Ascending aorta (tissue), 2 donors: ENCODE measurements around the gene TRIP10. TPM values are rescaled to one million over a fixed set of nuclear protein-coding genes. Genes with fewer than 3 reads are reported as not detected.

Experiments used
- DNase-seq, 2 donors: peaks; one replicate each; pipeline ENCODE4 v3.0.0-alpha.2; 2019; ENCODE audit warnings: low spot score in 2 of 2
- H3K27ac ChIP-seq, 2 donors: fragments of 200-600 bp; sonication (generic); one replicate each; pipeline ENCODE4 v1.5.1; 2016 to 2017; ENCODE audit warnings: mild to moderate bottlenecking in 1 of 2
- H3K27me3 ChIP-seq: fragments of 200-600 bp; sonication (generic); one replicate; pipeline ENCODE4 v1.5.1; 2017
- H3K36me3 ChIP-seq, 2 donors: fragments of 200-600 bp; sonication (generic); one replicate each; pipeline ENCODE4 v1.5.1; 2016
- H3K4me1 ChIP-seq, 2 donors: fragments of 200-600 bp; sonication (generic); one replicate each; pipeline ENCODE4 v1.5.1; 2016 to 2017; ENCODE audit warnings: mild to moderate bottlenecking in 1 of 2
- H3K4me3 ChIP-seq, 2 donors: fragments of 200-600 bp; sonication (generic); one replicate each; pipeline ENCODE4 v1.5.1; 2016 to 2017; ENCODE audit warnings: mild to moderate bottlenecking in 1 of 2
- H3K9me3 ChIP-seq, 2 donors: fragments of 200-600 bp; sonication (generic); one replicate each; pipeline ENCODE4 v1.5.1; 2016
- intact Hi-C: fragments of 100-400 bp; cut with DNase I; formaldehyde crosslinking; loops from one replicate; pipeline ENCODE4 v1.15.1; 2023
- total RNA-seq: library from RNA; depleted of rRNA; stranded (reverse); fragments of >200 nt; gene quantifications from one replicate; pipeline ENCODE4 v1.1.0, GENCODE V29; 2016
- TF ChIP-seq, protein P1 (sequence below), 3 experiments: fragments of 200-600 bp in 2 of 3; fragments of 450-650 bp in 1 of 3; sonication (generic) in 2 of 3; IDR thresholded peaks; one replicate each; pipeline ENCODE4 v1.5.1; 2016 to 2019; ENCODE audit warnings: antibody characterized with exemption in 3 of 3, mild to moderate bottlenecking in 1 of 3, moderate library complexity in 1 of 3

The TRIP10 gene
- total RNA-seq, 1 donor from 2014 or later = 109 TPM

DNA sequence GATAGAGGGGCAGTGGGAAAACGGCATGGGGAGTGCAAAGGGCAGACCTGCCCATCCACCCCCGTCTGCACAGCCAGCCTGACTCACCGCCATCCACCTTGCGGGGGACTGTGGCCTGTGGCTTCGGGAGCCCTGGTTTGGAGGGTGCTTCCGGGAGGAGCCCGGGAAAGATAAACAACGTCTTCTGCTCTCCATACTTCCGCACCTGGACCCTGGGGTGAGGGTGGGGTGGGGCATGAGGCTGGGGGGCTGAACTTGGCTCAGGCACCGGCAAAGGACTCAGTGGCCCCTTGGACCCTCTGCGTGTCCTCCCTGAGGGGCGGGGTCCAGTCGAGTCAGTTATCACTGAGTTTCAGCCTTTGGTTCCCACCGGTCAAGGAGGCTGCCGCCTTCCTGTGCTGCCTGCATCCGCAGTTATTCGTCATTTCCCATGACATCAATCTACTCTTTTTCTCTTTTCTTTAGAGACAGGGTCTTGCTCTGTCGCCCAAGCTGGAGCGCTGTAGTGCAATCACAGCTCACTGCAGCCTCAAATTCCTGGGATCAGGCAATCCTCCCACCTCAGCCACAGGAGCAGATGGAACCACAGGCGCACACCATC is 5.3 kb upstream of the TRIP10 start:
- intact Hi-C loops = loop anchor here (10.0 kb wide), 3 partner anchors 309 to 1109 kb away; partner anchors contain the start of genes KHSRP, SAFB, SAFB2 and ZNF358
- Histone ChIP-seq H3K4me3 (no peak overlapping the region), H3K27ac (no peak overlapping the region), H3K27me3 (no peaks in the 10 kb centered on the region), H3K36me3 (peaks cover 18 to 32% of the 10 kb centered on the region in 2 donors), H3K4me1 (peaks cover 3 to 22% of the 10 kb centered on the region in 2 donors), H3K9me3 (no peaks in the 10 kb centered on the region)
- TF ChIP-seq, protein P1, sequence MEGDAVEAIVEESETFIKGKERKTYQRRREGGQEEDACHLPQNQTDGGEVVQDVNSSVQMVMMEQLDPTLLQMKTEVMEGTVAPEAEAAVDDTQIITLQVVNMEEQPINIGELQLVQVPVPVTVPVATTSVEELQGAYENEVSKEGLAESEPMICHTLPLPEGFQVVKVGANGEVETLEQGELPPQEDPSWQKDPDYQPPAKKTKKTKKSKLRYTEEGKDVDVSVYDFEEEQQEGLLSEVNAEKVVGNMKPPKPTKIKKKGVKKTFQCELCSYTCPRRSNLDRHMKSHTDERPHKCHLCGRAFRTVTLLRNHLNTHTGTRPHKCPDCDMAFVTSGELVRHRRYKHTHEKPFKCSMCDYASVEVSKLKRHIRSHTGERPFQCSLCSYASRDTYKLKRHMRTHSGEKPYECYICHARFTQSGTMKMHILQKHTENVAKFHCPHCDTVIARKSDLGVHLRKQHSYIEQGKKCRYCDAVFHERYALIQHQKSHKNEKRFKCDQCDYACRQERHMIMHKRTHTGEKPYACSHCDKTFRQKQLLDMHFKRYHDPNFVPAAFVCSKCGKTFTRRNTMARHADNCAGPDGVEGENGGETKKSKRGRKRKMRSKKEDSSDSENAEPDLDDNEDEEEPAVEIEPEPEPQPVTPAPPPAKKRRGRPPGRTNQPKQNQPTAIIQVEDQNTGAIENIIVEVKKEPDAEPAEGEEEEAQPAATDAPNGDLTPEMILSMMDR (IDR thresholded peaks at IDR 0.05) = no peak
- no peak for DNase-seq

DNA sequence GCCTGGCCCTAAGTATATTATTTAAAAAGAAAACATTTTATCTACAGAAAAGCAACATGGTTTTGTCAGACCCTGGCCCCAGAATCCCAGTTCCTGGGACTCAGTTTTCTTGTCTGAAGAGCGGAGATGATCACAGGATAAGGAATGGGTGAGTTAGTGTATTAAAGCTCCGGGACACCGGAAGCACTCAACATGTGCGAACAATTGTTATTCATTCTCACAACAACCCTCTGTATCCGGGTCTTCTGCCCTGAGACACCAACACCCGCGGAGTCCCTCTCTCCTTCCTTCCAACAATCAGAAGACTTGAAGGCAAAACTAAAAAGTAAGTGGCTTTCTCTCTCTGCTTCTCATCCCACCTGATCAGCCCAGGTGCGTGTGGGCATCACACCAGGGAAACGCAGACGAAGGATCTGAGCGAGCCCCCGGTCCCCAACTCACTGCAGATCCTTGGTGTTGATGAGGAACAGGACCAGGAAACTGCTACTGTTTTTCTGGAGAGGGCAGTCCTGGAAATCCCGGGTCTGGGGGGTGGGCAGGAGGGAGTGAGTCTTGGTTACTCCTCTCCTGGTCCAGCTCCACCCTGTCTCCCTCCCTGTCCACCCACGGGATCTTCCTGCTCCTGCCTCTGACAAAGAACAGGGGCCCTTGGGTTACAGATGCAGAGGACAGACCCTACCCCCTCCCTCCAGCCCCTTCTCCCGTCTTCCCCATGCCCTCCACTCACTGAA is 4.1 kb upstream of the TRIP10 start:
- TF ChIP-seq, protein P1 (IDR thresholded peaks at IDR 0.05) = no peak
- intact Hi-C loops = loop anchor here (5.0 to 10.0 kb wide), 5 partner anchors 218 to 1111 kb away; partner anchors contain the start of genes KHSRP, SAFB, SAFB2 and ZNF358
- peaks cover 18 to 32% of the 10 kb centered on the region in 2 donors for H3K36me3 ChIP-seq
- peak overlapping the region in 1 of 2 donors; percentile 97 for H3K27ac ChIP-seq
- H3K4me3 ChIP-seq = no peak overlapping the region
- peaks cover 3 to 22% of the 10 kb centered on the region in 2 donors for H3K4me1 ChIP-seq
- DNase-seq = no peak
- no peaks in the 10 kb centered on the region for H3K27me3 ChIP-seq
- no peaks in the 10 kb centered on the region for H3K9me3 ChIP-seq

DNA sequence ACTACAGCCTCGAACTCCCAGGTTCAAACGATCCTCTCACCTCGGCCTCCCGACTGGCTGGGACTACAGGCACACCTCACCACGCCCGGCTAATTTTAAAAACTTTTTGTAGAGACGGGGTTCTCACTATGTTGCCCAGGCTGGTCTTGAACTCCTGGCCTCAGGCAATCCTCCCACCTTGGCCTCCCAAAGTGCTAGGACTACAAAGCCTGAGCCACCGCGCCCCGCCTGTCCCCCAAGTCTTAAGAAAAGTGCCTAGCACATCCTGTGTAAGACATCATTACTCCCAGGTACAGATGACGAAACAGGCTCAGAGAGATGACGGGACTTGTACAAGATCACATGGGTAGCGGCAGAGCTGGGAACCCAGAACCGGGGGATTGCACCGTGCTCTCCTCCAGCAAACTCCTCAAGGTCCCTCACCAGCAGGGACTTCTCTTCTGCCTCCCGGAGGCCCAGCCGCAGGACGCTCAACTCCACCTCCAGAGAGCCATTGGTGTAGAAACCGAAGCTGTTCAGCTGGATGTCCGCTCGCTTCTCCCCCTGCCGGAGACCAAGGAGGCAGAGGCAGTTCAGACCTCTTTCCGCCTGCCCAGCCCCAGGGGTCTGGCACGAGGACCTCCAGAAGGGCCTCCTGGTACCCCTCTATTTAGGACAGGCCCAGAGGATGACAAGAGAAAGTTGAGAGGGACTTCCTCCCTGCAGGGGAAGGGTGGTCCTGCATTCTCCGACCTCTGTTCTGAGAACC is 3.1 kb upstream of the TRIP10 start:
- intact Hi-C loops = loop anchor here (2.0 to 10.0 kb wide), 7 partner anchors 219 to 1112 kb away; partner anchors contain the start of genes KHSRP, PET100, SAFB and SAFB2

DNA sequence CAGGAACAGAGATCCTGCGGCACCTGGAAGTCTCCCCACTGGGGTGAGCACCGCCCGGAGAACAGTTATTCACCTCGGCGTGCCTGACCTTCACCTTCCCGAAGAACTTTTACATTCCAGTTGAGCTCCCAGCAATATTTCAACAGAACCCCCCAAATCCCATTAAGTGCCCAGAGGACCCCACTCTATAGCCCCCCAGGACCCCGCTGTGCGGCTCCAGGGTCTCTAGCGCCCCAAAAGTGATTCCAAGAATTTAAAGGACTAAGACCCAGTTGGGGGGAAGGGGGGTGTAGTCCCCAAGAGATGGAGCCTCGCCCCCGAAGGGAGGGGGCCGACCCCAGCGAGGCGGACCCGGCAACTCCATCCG is 2.6 kb upstream of the TRIP10 start:
- DNase-seq = no peak
- H3K9me3 ChIP-seq = no peaks in the 10 kb centered on the region
- H3K27ac ChIP-seq = peak overlapping the region; percentile 83 to 97
- TF ChIP-seq, protein P1 (IDR thresholded peaks at IDR 0.05) = peak in 1 of 3 experiments; percentile 12
- H3K36me3 ChIP-seq = peaks cover 9 to 19% of the 10 kb centered on the region in 2 donors
- intact Hi-C loops = loop anchor here (1.0 to 10.0 kb wide), 10 partner anchors 16 to 1112 kb away; partner anchors contain the start of genes ALKBH7, KHSRP, PET100 and SAFB
- peak overlapping the region; percentile 72 to 87 for H3K4me3 ChIP-seq
- H3K27me3 ChIP-seq = no peaks in the 10 kb centered on the region
- H3K4me1 ChIP-seq = peaks cover 3 to 26% of the 10 kb centered on the region in 2 donors

More for the DNA sequence above, 3.1 kb upstream of the TRIP10 start:
- Histone ChIP-seq H3K27me3 (no peaks in the 10 kb centered on the region), H3K4me3 (peak overlapping the region; percentile 72 to 87), H3K36me3 (peaks cover 14 to 25% of the 10 kb centered on the region in 2 donors), H3K27ac (peak overlapping the region; percentile 83 to 97), H3K9me3 (no peaks in the 10 kb centered on the region), H3K4me1 (peaks cover 3 to 22% of the 10 kb centered on the region in 2 donors)
- peak in 1 of 2 donors; percentile 87 for DNase-seq
- TF ChIP-seq, protein P1 (IDR thresholded peaks at IDR 0.05) = peak; percentile 50 to 62 (median 52)

DNA sequence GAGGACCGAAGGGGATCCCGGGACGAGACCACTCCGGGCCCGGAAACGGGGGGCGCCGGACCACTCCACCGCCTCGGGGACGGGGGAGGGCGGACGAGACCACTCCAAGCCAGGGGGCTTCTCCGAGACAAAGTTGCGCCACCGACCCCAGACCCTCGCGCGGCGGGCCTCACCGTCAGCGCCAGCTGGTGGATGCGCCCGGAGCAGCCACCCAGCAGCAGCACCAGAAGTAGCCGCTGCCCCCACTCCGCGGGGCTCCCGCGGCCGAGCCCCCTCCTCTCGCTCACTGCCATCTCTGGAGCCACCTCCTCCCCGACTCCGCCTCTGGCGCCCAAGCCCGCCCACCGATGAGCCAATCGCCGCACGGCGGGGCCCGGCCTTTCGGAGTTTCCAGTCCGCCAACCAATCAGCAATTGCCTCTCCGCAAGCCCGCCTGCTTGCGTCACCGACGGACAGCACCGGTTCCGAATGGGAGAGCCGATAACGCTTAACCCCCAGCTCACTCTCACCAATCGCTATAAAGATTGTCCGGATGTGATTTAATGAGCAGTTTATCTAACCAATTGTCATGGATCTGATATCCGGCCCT is 2.1 kb upstream of the TRIP10 start, which contains the start of gene GPR108:
TSS of gene GPR108 (minus strand) at position 297 of the 589 bp plus-strand sequence. CDS start at position 293, 4 bp downstream.
- Histone ChIP-seq H3K4me3 (peak within 1 kb of the TSS; percentile 72 to 87), H3K36me3 (peaks cover 4 to 15% of the 10 kb centered on the region in 2 donors), H3K27ac (peak within 1 kb of the TSS; percentile 86 to 97), H3K9me3 (no peaks in the 10 kb centered on the region), H3K27me3 (no peaks in the 10 kb centered on the region), H3K4me1 (peaks cover 3 to 30% of the 10 kb centered on the region in 2 donors)
- intact Hi-C loops = loop anchor here (1.0 to 10.0 kb wide), 10 partner anchors 16 to 1113 kb away; partner anchors contain the start of genes ALKBH7, KHSRP, PET100 and SAFB
- peak; percentile 99 to 100 for DNase-seq
- TF ChIP-seq, protein P1 (IDR thresholded peaks at IDR 0.05) = no peak
